GM18909 (cell line): Measurements from ENCODE around the gene MAGEB18.

Source experiments
- ATAC-seq: cut with Tn5 transposase; IDR thresholded peaks from one replicate; pipeline ENCODE4 v1.9.1; 2021; ENCODE audit warnings: mild to moderate bottlenecking; ENCODE audit not compliant: unreplicated experiment, poor library complexity

The MAGEB18 gene

GRCh38 chrX:26138274-26138673 lies at the start of gene MAGEB18:
TSS of gene MAGEB18 (plus strand) at chrX:26138343. CDS start at chrX:26138986, 643 bp downstream.
- ATAC-seq = no peak

GRCh38 chrX:26100421-26100920 lies 37.7 kb upstream of the MAGEB18 start:
- no peak for ATAC-seq

- ATAC-seq = no peak
Observed at GRCh38 chrX:26109142-26109541, 29.0 kb upstream of the MAGEB18 start.

GRCh38 chrX:26146024-26146423 lies 7.9 kb downstream of the MAGEB18 start:
- ATAC-seq = no peak

- no peak for ATAC-seq
Observed at GRCh38 chrX:26160301-26160700, 22.2 kb downstream of the MAGEB18 start, which contains the start of gene MAGEB6B. TSS of gene MAGEB6B (plus strand) at chrX:26160601. CDS start at chrX:26160601, 0 bp downstream.
